ENCODE results near the gene COLEC11. TPM values are rescaled to one million over a fixed set of nuclear protein-coding genes. Genes with fewer than 3 reads are reported as not detected.
A peak's percentile ranks its signal among the peaks of the same experiment; 100 is the strongest.
"Not testable (repeated sequence)": the region's sequence is repeated elsewhere in the genome, so short reads cannot be mapped to it uniquely, and the experiment has no call there.

Gene COLEC11
- total and polyA plus RNA-seq, 2 donors from 2014 or later, result 7.6 to 34.6 TPM

DNA sequence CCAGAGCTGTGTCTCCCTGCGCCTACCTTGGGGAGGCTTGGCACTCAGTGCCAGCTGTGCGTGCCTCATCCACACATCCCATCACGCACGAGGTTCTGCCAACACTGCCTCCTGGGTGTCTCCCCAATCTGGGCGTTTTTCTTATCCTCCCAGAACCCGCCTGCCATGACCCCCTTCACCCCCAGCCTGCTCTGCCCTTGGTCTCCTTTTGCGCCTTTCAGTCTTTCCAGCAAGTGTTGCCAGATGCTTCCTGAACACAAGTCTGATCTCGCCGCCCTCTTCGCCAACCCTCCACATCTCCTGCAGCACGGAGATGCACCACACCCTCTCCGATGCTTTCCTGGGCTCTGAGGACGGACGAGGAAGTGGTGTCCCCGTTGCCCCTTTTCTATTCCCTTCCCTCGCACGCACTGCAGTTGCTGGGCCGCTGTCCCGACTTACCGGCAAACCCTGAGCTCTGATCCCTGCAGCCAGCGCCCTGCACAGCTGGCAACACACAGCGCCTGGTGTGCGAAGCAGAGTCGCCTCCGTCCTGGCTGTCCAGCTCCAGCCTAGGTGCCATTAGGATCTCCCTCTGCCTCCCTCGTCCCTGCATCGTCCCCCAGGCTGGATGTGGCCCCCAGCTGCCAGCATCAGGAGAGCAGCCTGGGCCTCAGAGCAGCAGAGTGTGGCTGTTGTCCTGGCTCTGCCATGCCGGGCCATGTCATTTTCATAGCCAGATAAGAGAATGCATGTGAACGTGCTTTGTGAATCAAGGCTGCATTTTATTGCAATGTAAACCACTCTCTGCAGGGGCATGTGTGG is 40.5 kb downstream of the COLEC11 start:
- no peaks in the 10 kb centered on the region for H3K9me3 ChIP-seq (ENCODE audit: control insufficient read depth in 2 of 3, insufficient read depth in 1 of 3, low read length in 3 of 3)
- TF ChIP-seq, protein P1, sequence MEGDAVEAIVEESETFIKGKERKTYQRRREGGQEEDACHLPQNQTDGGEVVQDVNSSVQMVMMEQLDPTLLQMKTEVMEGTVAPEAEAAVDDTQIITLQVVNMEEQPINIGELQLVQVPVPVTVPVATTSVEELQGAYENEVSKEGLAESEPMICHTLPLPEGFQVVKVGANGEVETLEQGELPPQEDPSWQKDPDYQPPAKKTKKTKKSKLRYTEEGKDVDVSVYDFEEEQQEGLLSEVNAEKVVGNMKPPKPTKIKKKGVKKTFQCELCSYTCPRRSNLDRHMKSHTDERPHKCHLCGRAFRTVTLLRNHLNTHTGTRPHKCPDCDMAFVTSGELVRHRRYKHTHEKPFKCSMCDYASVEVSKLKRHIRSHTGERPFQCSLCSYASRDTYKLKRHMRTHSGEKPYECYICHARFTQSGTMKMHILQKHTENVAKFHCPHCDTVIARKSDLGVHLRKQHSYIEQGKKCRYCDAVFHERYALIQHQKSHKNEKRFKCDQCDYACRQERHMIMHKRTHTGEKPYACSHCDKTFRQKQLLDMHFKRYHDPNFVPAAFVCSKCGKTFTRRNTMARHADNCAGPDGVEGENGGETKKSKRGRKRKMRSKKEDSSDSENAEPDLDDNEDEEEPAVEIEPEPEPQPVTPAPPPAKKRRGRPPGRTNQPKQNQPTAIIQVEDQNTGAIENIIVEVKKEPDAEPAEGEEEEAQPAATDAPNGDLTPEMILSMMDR (IDR thresholded peaks at IDR 0.05; ENCODE audit: borderline replicate concordance, extremely low read depth, insufficient read depth), result no peak
- H3K9ac ChIP-seq (ENCODE audit: low read length in 3 of 3), result no peak overlapping the region
- no peaks in the 10 kb centered on the region for H3K27me3 ChIP-seq (ENCODE audit: control insufficient read depth, insufficient read depth, low read length)
- FAIRE-seq (no peak), DNase-seq (peak in 2 of 5 donors; percentile 22 to 47)
- no peak overlapping the region for H3K4me3 ChIP-seq (ENCODE audit: low read length in 3 of 3)
- intact Hi-C loops (cut with DNase I), result no loop called here
- H3K36me3 ChIP-seq (ENCODE audit: control insufficient read depth in 2 of 3, insufficient read depth in 3 of 3, low read length in 3 of 3), result no peaks in the 10 kb centered on the region
- H3K4me1 ChIP-seq (ENCODE audit: control insufficient read depth in 2 of 3, insufficient read depth in 2 of 3, low read depth in 1 of 3, low read length in 3 of 3), result peaks cover 0 to 6% (median 0%) of the 10 kb centered on the region in 3 donors
- no peak overlapping the region for H3K27ac ChIP-seq (ENCODE audit: low read depth in 2 of 2, low read length in 2 of 2)

DNA sequence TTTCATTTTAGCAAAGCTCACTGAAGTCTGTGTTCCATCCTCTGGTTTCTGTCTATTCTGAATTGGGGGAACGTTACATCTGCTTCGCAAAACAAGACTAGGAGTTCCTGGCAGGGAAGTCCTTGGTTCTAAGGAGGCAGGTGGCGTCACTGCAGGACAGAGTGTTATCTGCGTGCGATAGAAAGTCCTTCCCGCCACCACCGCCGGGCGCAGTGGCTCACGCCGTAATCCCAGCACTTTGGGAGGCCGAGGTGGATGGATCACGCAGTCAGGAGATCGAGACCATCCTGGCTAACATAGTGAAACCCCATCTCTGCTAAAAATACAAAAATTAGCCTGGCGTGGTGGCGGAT is 41.0 kb downstream of the COLEC11 start:
- H3K4me3 ChIP-seq (ENCODE audit: low read length in 3 of 3); H3K36me3 ChIP-seq (ENCODE audit: control insufficient read depth in 2 of 3, insufficient read depth in 3 of 3, low read length in 3 of 3); FAIRE-seq; intact Hi-C loops (cut with DNase I); H3K27ac ChIP-seq (ENCODE audit: low read depth in 2 of 2, low read length in 2 of 2); H3K9ac ChIP-seq (ENCODE audit: low read length in 3 of 3); H3K27me3 ChIP-seq (ENCODE audit: control insufficient read depth, insufficient read depth, low read length); H3K4me1 ChIP-seq (ENCODE audit: control insufficient read depth in 2 of 3, insufficient read depth in 2 of 3, low read depth in 1 of 3, low read length in 3 of 3); H3K9me3 ChIP-seq (ENCODE audit: control insufficient read depth in 2 of 3, insufficient read depth in 1 of 3, low read length in 3 of 3): not testable (repeated sequence)
- DNase-seq, result peak in 2 of 5 donors; percentile 5 to 11

DNA sequence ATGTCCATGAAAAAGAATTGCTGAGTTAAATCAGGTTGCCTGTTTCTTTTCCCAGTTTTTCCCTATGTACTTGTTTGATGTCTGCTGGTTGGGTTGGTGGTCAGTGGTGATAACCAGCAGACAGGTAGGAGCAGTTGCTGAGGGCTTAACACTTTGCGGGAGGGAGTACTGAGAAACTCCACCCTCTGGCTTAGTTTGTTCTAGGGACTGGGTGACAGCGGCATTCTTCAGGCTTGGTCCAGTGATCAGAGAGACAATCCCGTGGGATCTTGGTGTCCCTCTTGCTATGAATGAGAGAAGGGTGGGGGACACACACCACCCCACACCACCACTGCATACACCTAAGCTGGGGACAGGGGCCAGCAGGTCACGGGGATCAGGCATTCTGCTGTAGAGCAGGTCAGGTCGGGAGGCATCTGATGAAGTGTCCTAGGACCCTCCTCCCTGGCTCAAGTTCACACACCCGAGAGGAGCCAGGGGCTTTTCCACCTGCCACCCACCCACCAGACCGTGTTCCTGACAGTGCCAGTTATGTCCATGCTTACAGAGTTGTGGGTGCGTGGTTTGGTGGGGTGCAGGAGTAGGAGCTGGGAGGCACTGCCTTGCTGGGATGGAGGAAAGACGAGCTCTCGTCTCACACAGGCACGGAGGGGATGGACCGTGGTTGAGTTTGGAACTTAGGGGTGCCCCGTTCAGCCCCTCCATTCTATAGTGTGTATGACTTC is 41.8 kb downstream of the COLEC11 start:
- Histone ChIP-seq H3K27ac (ENCODE audit: low read depth in 2 of 2, low read length in 2 of 2) (no peak overlapping the region), H3K4me3 (ENCODE audit: low read length in 3 of 3) (no peak overlapping the region), H3K36me3 (ENCODE audit: control insufficient read depth in 2 of 3, insufficient read depth in 3 of 3, low read length in 3 of 3) (no peaks in the 10 kb centered on the region), H3K9me3 (ENCODE audit: control insufficient read depth in 2 of 3, insufficient read depth in 1 of 3, low read length in 3 of 3) (no peaks in the 10 kb centered on the region), H3K4me1 (ENCODE audit: control insufficient read depth in 2 of 3, insufficient read depth in 2 of 3, low read depth in 1 of 3, low read length in 3 of 3) (peaks cover 0 to 2% (median 0%) of the 10 kb centered on the region in 3 donors), H3K27me3 (ENCODE audit: control insufficient read depth, insufficient read depth, low read length) (no peaks in the 10 kb centered on the region), H3K9ac (ENCODE audit: low read length in 3 of 3) (no peak overlapping the region)
- FAIRE-seq (no peak), DNase-seq (peak in 3 of 5 donors; percentile 8 to 37 (median 28))
- TF ChIP-seq, protein P1 (IDR thresholded peaks at IDR 0.05; ENCODE audit: borderline replicate concordance, extremely low read depth, insufficient read depth), result no peak
- intact Hi-C loops (cut with DNase I), result no loop called here

DNA sequence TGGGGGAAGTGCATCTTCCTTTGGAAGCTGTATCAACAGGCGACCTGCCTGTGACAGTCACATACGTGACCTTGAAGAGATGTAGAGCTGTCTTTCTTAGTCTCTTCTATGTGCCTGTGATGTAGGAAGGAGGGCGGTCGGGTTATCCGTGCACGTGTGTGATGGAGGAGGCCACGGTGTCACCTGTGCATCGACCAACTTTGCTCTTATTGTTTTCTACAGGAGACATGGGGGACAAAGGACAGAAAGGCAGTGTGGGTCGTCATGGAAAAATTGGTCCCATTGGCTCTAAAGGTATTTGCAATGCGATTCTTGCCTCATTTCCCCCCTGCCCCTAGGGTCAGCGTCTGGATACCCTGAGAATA is 42.4 kb downstream of the COLEC11 start:
- TF ChIP-seq, protein P1 (IDR thresholded peaks at IDR 0.05; ENCODE audit: borderline replicate concordance, extremely low read depth, insufficient read depth), result no peak
- Histone ChIP-seq H3K36me3 (ENCODE audit: control insufficient read depth in 2 of 3, insufficient read depth in 3 of 3, low read length in 3 of 3) (no peaks in the 10 kb centered on the region), H3K9ac (ENCODE audit: low read length in 3 of 3) (no peak overlapping the region), H3K9me3 (ENCODE audit: control insufficient read depth in 2 of 3, insufficient read depth in 1 of 3, low read length in 3 of 3) (no peaks in the 10 kb centered on the region), H3K27me3 (ENCODE audit: control insufficient read depth, insufficient read depth, low read length) (no peaks in the 10 kb centered on the region), H3K27ac (ENCODE audit: low read depth in 2 of 2, low read length in 2 of 2) (no peak overlapping the region), H3K4me3 (ENCODE audit: low read length in 3 of 3) (no peak overlapping the region), H3K4me1 (ENCODE audit: control insufficient read depth in 2 of 3, insufficient read depth in 2 of 3, low read depth in 1 of 3, low read length in 3 of 3) (no peaks in the 10 kb centered on the region)
- intact Hi-C loops (cut with DNase I), result no loop called here
- FAIRE-seq (no peak), DNase-seq (peak in 1 of 5 donors; percentile 41)

Measured in kidney (tissue), 14 donors.